Stimulated activated naive CD4-positive, alpha-beta T cell treated with Interleukin-2 at 50 U/mL for 16 hours (primary cell): ENCODE data around the gene ZNF385C.

Source experiments
- DNase-seq: peaks from one replicate; lab custom pipeline; 2025; lab: John Stamatoyannopoulos, UW

ZNF385C gene

DNA sequence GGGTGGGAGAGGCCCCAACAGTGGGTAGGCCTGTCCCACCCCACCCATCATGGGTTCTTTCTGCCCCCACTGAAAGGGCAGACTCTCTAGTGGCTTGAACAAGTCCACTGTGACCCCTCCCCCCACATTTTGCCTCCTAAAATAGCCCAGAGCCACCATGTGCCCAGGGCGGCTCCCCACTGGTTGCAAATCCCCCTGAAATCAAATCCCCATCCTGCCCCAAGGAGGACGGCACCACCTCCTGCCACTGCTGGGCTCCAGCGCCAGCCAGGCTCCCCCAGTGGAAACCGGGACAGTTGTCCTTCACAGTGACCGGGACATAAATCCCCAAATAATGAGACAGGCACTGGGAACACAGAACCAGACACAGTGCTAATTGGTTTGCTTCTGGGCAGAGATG is 20.5 kb downstream of the ZNF385C start:
- DNase-seq, result no peak

DNA sequence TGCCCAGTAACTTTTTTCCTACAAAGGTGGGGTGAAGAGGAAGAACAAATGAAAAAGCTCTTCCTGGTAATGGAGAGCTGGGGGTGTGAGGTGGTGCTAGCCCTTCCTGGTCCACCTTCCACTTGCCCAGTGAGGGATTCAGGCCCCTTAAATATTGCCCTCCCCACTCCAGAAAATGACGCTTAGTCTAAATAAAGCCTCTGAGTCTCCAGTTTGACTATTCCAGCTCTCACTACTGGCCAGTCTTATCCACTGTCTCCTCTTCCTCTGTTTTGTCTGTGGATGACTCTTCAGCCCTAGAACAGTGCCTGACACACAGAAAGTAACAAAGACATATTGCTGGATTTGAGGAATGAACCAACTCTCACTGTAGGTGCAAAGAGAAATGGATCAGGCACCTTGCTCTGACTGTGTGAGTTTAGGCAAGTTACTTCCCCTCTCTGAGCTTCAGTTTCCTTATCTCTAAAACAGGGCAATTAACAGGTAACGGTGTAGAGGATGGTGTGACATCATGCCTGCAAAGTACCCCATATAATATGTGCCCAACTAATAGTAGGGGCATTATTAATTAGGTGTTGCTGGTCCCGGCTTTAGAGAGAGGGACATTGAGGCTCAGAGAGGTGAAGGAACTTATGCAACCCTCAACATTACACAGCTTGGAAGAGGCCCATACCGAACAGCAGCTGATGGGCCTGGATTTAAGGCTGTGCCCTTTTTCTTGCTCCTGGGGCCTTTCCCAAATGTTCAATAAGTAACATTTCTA is 21.3 kb downstream of the ZNF385C start:
- no peak for DNase-seq

DNA sequence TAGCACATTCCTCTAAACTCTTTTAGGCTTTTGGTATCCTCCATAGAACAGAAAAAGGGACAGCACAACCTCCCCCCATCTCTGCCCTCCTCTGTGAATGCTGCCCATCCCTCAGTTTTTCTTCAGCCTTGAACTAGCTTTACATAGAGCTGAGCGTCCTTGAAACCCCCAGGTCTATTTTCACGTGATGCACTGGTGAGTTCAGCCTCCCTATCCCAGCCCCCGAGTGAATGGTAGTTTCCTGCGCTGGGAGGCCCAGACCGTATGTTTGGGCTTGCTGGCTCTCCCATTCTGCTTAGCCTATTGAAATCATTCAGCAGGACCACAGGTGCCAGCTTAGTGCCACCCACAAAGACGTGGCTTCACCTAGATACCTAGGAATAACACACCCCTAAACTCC is 22.5 kb downstream of the ZNF385C start:
- no peak for DNase-seq

DNA sequence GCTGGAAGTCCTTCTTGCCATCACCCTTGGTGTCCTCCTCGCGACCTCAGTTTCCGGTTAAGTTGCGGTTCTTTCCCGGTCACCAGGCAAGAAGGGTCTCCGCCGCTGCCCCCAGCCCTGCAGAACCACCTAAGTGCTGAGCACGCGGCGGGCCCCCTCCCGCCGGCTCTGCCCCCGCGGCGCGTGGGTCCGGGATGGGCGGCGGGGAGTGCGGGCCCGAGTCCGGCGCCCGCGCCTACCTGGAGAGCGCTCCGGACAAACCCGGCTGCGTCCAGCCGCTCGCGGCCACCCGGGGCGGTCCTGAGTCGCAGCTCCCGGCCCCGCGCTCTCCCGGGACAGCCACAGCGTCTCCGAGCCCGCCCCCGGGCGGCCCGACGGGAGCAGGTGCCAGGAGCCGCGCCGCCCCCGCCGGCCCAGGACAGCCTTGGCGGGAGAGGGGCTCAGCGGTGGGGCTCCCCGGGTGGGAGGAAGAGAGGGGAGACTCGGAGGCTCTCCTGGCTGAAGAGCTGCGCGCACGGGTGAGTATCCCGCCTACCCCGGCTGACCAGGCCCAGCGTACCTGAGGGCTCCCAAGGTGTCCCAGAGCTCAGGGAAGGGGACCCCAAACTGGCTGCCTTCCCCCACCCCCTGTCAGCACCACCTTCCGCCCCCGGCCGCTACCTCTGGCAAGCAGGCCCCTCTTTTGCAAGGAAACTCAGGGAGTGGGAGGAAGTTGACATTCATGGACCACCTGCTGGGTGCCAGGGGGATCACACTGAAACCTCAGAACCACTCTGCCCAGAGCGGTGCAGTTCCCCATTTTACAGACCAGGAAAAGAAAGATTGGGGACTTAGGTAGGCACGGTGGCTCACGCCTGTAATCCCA is 25.7 kb downstream of the ZNF385C start:
- DNase-seq, result no peak

DNA sequence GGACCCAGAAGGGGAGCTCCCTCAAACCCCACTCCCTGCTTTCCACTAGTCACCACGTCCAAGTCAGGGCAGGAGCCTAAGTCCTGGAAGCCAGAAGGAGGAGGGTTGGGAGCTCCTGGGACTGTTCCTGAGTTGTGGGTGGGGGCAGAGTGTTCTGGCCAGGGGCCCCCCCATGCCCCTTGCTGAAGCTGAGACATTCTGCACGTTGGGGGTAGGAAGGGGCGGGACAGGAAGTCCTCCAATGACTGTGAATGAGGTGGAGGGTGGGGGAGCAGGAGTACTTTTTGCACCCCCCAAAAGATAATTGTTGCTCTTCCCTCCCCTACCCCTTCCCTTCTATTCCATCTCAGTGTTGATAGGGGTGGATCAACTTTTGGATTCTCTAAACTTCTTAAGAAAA is 26.5 kb downstream of the ZNF385C start:
- no peak for DNase-seq

DNA sequence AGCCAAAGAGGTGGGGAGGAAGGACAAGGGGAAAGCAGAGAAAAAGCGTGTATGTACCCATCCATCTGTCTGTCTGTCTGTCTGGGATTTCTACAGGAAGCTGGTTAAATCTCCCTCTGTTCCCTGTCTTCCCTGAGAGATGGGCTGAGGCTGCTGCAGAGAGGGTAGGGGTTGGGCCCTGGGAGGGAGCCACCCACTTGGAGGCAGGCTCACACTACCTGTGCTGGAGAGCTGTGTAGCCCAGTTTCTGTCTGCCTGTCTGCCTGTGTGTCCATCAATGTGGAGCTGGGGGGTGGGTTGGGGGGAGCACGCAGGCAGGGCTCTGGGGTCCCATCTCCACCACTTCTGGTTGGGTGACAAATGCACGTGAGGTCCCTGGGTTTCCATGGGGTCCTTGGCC is 29.3 kb downstream of the ZNF385C start:
- no peak for DNase-seq

DNA sequence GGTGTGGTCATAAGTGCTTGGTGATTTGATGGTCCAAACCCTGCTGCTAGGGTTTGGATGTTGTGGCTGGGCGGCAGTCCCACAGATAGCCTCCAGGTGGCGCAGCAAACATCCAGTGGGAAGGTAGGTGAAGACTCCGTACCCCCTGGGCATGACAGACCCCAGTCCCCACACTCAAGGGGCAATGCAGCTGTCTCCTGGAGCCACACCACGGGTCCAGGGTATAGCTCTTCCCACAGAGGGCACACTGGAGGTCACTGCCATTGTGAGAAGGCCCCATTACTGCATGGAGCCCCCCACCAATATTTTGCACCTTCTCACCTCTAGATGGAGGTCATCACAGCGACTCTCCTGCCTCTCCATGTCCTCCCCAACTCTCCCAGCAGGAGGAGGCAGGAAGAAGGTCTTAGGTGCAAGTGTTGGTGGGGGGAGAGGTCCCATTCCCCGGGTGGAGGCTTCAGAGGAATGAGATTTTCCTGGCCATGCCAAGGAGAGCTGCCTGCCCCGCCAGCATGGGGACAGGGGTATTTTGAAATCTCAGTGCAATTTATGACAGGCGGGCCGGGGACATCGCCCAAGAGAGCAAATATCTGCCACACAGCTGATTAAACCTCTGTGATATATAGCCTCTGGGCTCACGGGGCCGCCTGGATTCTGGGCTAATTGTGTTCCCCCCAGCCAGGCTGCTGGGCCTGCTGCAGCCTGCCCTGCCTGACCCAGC is 30.7 kb downstream of the ZNF385C start:
- DNase-seq, result peak; percentile 67

DNA sequence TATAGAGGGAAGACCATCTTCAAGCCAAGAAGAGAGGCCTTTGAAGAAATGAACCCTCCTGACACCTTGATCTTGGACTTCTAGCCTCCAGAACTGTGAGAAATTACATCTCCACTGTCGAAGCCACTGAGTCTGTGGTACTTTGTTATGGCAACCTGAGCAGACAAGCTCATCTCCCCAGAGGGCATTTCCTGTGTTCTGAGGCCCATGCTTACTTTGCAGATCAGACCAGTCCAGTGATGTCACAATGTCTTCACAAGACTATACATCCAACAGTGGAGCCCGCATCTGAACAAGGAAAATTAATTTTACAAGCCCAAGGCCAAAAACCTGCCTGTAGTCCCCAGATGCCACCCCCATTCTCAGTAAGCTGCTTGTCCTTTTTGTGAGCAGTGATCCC is 33.1 kb downstream of the ZNF385C start:
- no peak for DNase-seq

DNA sequence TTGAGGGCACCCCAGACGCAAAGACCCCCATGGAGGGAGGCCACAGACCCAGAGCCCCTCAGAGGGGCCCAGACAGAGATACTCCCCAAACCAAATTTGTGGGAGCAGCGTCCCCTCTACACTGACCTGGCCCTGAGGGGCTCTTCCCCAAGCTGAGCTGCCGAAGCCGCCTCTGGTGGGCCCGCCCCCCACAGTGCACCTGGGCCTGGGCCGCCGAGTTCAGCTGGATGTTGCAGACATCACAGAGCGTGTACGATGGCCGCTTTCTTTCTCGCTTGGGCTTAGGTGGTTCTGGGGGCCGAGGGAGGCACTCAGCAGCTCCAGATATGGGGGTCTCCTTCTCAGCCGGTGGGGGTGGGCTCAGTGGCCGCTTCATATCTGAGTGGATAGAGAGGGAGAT is 35.6 kb downstream of the ZNF385C start:
- no peak for DNase-seq

DNA sequence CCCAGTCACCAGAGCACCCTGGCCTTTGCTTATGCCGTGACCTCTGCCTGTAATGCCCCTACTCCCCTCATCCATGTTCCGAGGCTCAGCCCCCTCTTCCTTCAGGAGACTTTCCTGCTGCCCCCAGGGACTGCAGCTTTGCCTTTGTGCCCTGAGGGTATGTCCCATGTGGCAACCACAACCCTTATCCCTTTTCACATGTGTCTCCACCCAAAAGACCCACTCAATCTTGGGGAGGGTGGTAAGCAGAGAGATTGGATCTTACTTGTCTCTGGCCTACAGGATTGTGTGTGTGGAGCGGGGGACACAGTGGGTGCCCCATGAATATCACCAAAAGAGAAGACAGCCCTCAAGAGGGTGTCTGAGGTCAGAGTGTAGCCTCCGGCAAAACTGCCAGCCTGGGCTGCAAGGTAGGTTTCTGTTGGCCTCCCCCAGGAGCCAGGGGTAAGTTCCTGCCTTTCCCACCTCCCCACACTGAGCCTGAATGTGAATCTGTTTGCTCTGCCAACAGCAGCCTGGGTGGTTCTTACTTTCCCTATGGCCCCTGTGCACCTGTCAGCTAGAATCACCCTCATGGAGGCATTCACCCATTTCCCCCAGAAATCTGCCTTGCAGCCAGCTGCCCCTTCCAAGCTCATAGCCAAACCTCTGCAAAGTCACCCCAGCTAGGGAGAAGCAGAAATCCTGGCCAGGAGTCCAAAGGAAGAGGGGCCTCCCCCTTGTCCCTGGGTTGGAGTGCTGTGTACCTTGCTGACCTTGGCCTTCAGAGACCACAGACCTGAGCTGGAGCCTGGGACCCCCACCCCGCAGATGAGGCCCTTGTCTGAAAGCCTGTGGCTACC is 36.4 kb downstream of the ZNF385C start:
- DNase-seq, result no peak

DNA sequence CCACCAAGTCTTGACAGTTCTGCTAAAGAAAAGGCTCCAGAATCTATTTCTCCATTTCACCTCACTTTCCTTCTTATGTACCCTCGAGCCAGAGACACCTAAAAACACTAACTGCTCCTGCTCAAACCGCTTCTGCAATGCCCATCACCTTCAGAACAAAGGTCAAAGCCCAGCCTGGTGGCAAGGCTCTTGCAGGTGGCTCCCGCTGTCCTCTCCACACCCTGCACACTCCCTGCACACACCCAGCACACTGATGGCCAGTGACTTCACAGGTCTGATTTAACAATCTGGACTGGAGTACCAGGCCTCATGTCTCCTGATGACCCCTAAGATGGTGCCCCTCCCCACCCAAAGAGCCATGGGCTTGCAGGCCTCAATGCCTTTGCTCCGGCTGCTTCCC is 38.0 kb downstream of the ZNF385C start:
- DNase-seq, result no peak

DNA sequence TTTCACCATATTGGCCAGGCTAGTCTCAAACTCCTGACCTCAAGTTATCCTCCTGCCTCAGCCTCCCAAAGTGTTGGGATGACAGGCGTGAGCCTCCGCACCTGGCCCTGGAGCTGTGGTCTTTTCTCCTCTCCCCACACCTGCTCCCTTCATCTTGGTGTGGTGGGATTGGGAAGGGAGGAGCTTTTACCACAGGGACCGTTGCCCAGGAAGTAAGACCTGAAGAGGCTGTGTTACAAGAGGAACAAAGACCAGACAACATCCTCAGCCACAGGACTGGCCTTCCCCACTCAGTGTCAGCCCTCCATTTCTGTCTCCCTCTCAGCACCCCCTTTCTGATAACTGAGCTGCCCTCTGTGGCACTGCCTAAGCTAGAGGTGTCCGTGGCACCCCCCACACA is 38.5 kb downstream of the ZNF385C start:
- DNase-seq, result no peak

DNA sequence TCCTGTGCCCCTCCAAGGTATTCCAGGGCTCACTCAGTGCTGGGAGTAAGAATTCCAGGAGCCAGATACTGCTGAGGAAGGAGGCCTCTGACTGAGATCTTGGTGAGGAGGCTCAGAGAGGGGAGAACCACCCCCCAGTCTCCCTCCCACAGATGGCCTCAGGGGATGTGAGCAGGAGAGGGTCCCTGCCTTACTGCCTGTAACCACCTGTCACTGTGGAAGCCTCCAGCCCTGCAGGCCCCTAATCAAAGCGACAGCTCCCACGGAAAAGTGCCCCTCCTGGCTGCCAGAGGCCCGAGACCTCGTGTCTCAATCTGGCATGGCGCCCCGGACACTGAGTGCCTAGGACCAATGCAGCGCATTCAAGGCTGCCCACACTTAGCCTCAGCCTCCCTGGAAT is 40.2 kb downstream of the ZNF385C start:
- DNase-seq, result no peak

DNA sequence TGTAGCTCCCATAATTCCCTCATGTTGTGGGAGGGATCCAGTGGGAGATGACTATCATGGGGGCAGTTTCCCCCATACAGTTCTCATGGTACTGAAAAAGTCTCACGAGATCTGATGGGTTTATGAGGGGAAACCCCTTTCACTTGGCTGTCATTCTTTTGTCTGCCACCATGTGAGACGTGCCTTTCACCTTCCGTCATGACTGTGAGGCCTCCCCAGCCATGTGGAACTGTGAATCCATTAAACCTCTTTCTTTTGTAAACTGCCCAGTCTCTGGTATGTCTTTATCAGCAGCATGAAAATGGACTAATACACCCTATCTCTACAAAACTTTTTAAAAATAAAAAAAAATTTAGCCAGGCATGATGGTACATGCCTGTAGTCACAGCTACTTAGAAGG is 41.6 kb downstream of the ZNF385C start:
- DNase-seq, result no peak

DNA sequence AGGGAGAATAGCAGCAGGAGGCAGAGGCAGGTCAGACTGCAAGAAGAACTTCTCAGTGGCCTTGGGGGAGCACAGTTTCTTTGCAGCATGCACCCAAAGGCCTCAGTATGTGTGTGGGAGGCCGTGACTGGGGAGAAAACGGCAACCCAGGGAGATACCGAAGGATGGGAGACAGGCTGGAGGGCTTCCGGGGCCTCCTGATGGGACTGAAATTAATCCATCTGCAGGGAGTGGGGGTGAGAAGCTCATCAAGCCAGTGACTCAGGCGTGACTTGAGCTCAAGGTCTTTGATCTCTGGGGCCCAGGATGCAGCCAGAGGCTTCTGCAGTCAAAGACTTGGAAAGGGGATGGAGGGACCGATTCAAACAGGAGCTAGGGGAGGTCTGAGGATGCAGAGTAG is 42.8 kb downstream of the ZNF385C start:
- no peak for DNase-seq

DNA sequence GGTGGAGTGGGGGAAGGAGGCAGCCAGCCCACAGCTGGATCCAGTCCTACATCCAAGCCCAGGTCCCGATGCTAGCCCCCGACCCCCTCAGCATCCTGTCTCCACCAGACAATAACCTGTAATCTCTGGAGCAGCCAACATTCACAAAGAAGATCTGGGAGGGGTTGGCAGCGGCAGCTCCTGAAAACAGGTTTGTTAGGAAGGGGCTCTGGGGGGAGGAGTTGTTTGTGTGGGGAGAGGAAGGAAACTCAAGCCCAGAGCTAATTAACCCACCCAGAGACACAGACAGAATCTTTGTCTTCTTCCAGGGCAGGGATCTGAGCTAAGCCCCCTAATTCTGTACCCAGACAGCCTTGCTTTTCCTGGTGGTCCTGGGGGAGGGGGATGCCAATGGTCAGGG is 43.2 kb downstream of the ZNF385C start:
- no peak for DNase-seq

DNA sequence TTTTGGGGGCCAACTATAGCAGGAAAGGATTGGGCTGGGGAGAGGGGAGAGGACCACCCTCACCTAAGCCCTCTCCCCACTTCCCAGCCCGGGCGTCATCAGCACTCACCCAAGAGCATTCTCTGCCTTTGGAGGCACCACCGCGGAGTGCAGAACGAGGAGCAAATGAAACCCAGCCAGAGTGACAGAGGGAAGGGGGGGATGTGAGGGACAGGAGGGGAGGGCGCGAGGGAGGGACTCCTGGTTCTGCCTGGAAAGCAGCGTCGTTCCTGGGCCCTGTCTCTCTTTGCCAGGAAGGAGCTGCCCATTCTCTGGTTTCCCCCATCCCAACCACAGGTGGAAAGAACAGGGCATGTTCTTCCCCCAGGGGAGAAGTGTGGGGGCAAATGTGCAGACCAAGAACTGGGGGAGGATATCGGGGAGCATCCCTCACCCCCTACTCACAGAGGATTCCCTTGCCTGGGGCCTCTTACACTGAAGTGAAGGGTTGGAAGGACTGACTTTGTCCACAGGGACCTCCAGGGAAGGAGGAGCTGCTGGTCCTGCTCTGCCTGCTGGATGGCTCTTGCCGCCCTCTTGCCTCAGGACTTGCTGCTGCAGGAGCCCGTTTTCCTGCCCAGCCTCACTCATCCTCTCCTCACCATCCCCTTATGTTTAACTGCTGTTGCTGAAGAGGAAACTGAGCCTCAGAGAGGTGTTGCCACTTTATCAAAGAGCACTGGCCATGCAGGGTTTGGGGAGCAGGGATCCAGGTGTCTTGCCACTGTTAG is 44.4 kb downstream of the ZNF385C start:
- DNase-seq, result no peak

DNA sequence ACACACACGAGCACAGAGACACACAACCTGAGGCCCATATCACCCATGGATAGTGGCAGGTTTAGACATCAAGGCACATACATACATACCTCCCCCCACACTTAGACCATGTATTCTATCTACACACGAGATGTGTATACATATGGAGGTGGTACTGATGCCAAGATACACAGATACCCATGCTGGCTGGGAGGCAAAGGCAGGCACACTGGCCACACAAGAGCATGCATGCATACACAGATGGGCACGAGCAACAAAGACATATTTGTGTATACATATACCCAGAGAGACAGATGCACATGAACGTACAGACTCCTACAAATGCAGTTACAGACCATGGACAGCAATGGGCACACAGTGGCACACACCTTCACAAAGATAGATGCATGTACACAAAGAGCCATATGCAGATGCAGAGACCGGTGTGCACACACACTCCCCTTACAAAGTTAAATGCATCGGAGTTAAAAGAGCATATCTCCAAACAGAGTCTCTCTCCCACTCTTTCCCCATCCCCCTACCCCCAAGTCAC is 45.9 kb downstream of the ZNF385C start:
- no peak for DNase-seq

DNA sequence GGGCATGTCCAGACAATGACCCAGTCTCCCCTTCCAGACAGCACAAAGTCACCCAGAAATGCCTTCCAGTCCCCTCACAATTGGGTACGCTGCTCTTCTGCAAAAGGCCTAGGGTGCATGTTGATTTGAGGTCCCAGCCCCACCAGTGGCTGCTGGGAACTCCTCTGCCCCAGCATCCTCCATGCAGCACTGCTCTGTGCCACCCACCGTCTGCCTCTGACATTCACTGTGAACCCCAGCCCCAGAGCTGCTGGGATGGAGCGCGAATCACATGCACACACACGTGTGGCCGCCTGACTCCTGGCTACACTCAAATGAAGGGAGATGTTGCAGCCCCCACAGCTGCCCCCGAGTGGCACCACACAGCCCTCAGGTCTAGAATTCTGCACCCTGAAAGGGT is 46.6 kb downstream of the ZNF385C start:
- DNase-seq, result no peak

DNA sequence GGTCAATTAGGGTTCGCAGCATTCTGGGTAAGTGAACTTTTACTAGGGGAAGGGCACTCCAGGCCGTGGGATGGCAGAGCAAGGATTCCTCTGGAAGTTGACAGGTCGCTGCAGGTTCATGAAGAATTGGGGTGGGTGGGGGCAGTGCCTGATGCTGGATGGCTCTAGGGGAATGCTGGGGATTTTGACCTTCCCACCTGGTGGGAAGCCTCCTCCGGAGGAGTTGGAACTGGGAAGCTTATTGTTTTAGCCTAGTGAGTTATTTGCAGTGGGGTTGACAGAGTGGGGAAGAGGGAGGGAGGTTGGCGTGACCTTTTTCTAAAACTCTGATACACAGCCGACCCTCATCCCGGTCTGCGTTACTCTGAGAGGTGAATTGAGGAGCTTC is 47.3 kb downstream of the ZNF385C start:
- DNase-seq, result no peak
